GM23338 (cell line): Measurements from ENCODE around the gene TOX4.

Source experiments
- CREB1 ChIP-seq: fragments of 250-450 bp; sonication (Bioruptor Pico); IDR thresholded peaks from 2 replicates; pipeline ENCODE4 v1.5.0; 2020; ENCODE audit warnings: low read depth, mild to moderate bottlenecking, moderate library complexity
- ETS1 ChIP-seq: IDR thresholded peaks from 2 replicates; pipeline ENCODE4 v1.6.1; 2016; ENCODE audit warnings: antibody characterized with exemption
- EZH2 ChIP-seq: fragments of 200-600 bp; sonication (generic); IDR thresholded peaks from one replicate; pipeline ENCODE4 v1.8.0; 2017; ENCODE audit warnings: antibody characterized with exemption, mild to moderate bottlenecking, low read depth; ENCODE audit not compliant: unreplicated experiment
- EZH2phosphoT487 ChIP-seq: fragments of 200-600 bp; sonication (generic); IDR thresholded peaks from one replicate; pipeline ENCODE4 v1.8.1; 2018; ENCODE audit warnings: antibody characterized with exemption; ENCODE audit not compliant: unreplicated experiment
- JUNB ChIP-seq: IDR thresholded peaks from one replicate; pipeline ENCODE4 v1.6.1; 2016; ENCODE audit warnings: antibody characterized with exemption; ENCODE audit not compliant: unreplicated experiment
- NANOG ChIP-seq: IDR thresholded peaks from 2 replicates; pipeline ENCODE4 v1.6.1; 2016; ENCODE audit warnings: antibody characterized with exemption, borderline replicate concordance
- POLR2AphosphoS5 ChIP-seq: IDR thresholded peaks from 2 replicates; pipeline ENCODE4 v1.6.1; 2016; ENCODE audit warnings: antibody characterized with exemption, low read depth
- REST ChIP-seq: IDR thresholded peaks from one replicate; pipeline ENCODE4 v1.6.1; 2018; ENCODE audit warnings: antibody characterized with exemption; ENCODE audit not compliant: unreplicated experiment
- STAT1 ChIP-seq: IDR thresholded peaks from one replicate; pipeline ENCODE4 v1.6.1; 2016; ENCODE audit warnings: antibody characterized with exemption; ENCODE audit not compliant: unreplicated experiment
- ZNF114 ChIP-seq: fragments of 250-450 bp; sonication (Bioruptor Pico); IDR thresholded peaks from 2 replicates; pipeline ENCODE4 v1.5.0; 2020; ENCODE audit warnings: mild to moderate bottlenecking, moderate library complexity
- ZNF331 ChIP-seq: fragments of 250-450 bp; sonication (Bioruptor Pico); IDR thresholded peaks from 2 replicates; pipeline ENCODE4 v1.5.0; 2020; ENCODE audit warnings: low read depth, mild to moderate bottlenecking, moderate library complexity
- ZNF462 ChIP-seq: fragments of 250-450 bp; sonication (Bioruptor Pico); IDR thresholded peaks from 2 replicates; pipeline ENCODE4 v1.5.0; 2020; ENCODE audit warnings: mild to moderate bottlenecking, moderate library complexity
- TF ChIP-seq, protein P1 (sequence below), 2 experiments: fragments of 200-600 bp in 1 of 2; sonication (generic) in 1 of 2; conservative IDR thresholded peaks; 2 replicates each; pipeline versions ENCODE4 v1.5.1 to v1.6.1; 2016 to 2017; ENCODE audit warnings: antibody characterized with exemption in 2 of 2, low read depth in 2 of 2, mild to moderate bottlenecking in 2 of 2, moderate library complexity in 1 of 2

DNA sequence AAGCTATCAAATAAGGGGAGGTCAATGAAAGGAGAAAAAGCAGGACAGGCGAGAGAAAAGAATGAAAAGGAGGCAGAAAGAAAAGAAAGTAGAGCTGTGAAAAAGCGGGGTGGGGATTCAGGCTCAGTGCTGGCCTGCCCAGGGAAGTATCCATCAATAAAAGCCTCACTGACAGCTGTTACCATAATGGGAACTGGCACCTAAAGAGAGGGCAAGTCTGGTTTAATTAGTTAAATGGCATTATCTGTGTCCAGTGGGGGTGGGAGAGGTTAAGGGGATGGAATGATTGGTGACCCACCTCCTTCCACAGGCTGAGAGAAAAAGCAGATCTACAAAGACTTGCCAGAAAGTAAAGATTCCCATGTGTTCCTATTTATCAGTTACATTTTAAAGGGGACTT, 41.7 kb downstream of the TOX4 start:
- TF ChIP-seq POLR2AphosphoS5, result no peak
- TF ChIP-seq, protein P1, sequence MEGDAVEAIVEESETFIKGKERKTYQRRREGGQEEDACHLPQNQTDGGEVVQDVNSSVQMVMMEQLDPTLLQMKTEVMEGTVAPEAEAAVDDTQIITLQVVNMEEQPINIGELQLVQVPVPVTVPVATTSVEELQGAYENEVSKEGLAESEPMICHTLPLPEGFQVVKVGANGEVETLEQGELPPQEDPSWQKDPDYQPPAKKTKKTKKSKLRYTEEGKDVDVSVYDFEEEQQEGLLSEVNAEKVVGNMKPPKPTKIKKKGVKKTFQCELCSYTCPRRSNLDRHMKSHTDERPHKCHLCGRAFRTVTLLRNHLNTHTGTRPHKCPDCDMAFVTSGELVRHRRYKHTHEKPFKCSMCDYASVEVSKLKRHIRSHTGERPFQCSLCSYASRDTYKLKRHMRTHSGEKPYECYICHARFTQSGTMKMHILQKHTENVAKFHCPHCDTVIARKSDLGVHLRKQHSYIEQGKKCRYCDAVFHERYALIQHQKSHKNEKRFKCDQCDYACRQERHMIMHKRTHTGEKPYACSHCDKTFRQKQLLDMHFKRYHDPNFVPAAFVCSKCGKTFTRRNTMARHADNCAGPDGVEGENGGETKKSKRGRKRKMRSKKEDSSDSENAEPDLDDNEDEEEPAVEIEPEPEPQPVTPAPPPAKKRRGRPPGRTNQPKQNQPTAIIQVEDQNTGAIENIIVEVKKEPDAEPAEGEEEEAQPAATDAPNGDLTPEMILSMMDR (conservative IDR thresholded peaks at IDR 0.05; ENCODE audit: low read depth in 2 of 2), result no peak
- no peak for TF ChIP-seq EZH2
- TF ChIP-seq EZH2phosphoT487, result no peak
- no peak for TF ChIP-seq NANOG
- TF ChIP-seq CREB1, result no peak
- TF ChIP-seq ETS1, result no peak
- no peak for TF ChIP-seq REST
- no peak for TF ChIP-seq JUNB
- no peak for TF ChIP-seq ZNF114 (CRISPR knock-in tag)
- no peak for TF ChIP-seq ZNF462 (CRISPR knock-in tag)
- TF ChIP-seq STAT1, result no peak
- no peak for TF ChIP-seq ZNF331 (CRISPR knock-in tag)
